HG02938 (cell line): ENCODE data around the gene ADGRA1.

Experiments
- ATAC-seq: cut with Tn5 transposase; IDR thresholded peaks from one replicate; pipeline ENCODE4 v1.9.1; 2021; ENCODE audit warnings: mild to moderate bottlenecking, moderate library complexity; ENCODE audit not compliant: unreplicated experiment

ADGRA1 gene

DNA sequence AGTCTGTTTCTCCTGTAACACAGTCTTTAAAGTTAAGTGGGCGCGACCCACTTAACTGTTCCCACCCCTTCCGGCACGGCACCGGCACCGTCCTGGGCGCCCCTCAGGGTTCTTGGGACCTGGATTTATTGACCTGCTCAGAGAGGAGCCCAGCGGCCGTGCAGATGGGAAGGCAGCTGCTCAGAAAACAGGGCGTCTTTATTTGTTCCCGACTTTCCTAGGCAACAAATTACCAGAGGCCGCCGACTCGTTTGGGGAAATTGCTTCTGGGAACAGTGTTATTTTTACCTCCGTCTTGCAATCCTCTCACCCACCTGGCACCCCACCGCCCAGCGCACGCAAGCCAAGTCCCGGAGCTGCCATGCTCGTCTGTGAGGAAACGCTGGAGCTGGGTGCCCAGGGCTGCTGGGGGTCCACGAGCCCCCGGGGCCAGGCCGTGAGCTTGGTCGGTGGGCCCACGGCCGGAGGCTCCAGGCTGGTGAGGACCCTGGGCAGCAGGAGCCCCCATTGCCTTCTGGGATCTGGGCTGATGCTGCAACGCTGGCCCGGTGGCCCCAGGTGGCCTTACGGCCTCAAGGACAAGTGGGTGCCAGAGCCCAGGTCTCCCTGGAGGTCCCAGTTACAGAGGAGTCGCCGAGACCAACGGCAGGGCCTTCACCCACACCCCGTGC lies 14.9 kb upstream of the ADGRA1 start:
- ATAC-seq = no peak

DNA sequence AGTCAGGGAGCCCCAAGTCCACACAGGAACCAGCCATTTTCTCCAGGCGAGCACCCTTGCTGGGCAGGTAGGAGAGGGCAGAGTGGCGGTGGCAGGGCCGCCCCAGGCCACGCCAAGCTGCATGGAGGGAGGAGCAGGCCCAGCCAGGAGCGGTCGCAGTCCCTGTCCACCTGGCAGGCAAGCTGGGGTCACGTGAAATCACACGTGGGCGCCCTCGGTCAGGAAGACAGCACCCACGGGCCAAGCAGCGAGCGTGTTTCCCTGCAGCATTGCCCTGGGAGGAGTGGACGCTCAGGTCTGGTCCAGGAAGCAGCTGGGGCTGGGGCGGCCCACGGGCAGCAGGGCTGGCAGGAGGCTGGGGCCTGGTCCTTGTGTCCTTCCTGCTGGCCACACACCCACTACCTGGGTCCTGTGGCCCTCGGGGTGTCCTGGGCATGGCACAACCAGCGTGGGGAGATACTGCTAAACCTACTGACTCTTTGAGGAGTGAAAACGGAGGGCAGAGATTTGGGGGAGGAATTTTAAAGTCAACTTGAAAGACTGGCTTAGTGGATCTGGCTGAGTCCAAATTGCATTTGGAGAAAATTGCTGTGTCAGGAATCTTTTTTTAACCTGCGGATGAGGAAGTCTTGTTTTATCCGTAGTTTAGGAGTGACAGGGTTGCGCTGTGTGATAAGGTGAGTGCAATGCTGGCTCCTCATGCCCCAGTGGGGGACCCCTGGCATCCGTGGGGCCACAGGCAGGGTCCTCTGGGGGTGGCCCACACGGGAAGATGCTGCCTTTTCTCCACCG lies 12.2 kb upstream of the ADGRA1 start:
- no peak for ATAC-seq

GRCh38 chr10:133076274-133077038 lies 11.3 kb upstream of the ADGRA1 start:
- ATAC-seq = no peak

DNA sequence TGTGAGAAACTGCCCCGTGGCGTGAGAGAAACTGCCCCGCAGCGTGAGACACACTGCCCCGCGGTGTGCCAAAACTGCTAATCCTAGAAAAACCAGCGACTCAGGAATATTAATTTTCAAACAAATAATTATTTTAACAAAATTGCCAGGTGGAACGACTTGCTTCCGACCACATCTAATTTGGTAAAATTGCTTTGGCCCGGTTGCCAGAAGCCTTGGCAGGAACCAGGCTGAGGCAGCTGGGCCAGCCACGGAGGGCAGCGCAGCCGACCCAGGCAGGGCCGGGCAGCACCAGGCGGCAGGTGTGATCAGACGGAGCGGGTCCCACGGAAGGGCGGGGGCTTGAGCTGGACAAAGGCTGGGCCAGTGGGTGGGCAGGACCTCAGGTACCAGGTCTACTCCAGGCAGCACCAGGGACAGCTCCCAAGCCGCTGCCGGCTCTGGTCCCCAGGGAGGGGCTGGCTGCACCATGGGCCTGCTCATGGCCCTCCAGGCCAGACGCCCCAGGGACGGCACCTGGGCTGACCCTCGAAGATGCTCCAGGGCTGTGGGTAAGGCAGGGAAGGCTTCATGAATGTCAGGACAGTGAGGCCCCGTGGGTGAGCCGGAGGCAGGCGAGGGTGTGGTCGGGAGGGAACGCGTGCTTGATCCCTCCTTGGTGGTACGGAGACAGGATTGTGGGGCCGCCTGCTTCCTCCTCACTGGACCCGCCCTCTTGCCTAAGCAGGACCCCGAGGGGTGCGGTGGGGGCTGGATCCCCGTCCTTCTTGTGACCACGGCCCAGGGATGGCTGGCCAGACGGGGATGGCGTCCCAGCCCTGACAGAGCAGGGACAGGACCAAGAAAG lies 7.7 kb upstream of the ADGRA1 start:
- ATAC-seq = no peak

DNA sequence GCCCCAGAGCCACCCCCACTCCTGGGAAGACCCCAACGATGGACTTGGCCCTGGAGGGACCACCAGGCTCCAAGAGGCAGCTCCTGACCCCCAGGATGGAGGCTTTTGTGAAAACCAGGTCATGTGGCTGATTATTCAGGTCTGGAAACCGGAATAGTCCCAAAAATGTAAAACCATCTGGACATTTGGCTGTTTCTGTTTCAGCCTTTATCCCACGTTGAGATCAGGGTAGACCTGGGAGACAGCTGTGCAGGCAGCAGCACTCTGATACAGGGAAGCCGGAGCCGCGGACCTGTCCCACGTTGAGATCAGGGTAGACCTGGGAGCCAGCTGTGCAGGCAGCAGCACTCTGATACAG lies 7.1 kb upstream of the ADGRA1 start:
- no peak for ATAC-seq

DNA sequence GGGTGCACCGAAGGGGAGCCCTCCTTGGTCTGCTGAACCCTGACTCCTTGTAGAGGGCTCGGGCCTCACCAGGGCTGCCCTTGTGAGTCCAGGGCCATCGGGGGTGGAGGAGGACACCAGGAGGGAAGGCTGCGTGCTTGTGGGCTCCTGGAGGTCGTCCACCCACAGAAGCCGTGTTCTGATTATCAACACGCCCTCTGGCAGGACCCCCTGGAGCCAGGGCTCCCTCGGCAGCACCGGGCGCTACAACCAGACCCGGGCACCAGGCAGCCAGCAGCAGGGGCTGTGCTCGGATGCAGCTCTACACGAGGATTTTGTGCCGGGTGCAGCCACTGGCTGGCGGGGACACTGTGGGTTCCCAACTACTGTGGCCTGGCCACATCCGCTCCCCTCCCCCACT lies 6.1 kb upstream of the ADGRA1 start:
- ATAC-seq = no peak

DNA sequence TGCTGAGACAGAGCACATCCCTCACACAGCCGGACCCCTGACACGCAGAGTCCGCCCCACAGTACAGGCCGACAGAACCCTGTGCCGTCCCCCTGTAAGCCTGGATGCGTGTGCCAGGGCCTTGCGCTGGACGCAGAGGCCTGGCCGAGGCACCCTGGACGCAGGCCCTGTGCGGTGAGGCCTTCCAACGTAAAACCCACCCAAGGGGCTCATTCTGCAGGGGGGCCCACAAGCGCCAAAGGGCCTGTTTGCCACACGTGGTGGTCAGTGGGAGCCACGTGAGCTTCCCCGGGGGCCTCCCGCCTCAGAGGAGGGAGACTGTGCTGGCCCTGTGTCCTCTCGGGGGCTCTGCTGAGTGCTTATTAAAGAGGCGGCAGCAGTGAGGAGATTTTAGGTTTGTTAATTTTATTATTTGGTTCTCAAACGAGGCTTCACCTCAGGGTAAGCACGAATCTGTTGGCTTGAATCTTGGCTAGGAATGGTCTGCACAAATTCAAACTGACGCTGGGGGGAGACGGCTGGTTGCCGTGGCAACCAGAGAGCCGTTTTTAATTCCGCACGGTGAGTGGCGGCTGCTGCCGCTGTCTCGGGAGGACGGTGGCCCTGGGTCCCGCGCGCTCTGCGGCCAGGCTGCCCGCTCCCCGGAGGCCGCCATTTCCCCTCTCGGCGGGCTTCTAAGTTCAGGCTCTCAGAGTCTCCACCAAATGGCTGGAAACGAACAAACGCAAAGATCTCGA lies 4.9 kb upstream of the ADGRA1 start:
- no peak for ATAC-seq

- ATAC-seq = no peak
Measured at GRCh38 chr10:133083422-133084100, 4.2 kb upstream of the ADGRA1 start.

GRCh38 chr10:133084491-133084890 lies 3.2 kb upstream of the ADGRA1 start:
- no peak for ATAC-seq

DNA sequence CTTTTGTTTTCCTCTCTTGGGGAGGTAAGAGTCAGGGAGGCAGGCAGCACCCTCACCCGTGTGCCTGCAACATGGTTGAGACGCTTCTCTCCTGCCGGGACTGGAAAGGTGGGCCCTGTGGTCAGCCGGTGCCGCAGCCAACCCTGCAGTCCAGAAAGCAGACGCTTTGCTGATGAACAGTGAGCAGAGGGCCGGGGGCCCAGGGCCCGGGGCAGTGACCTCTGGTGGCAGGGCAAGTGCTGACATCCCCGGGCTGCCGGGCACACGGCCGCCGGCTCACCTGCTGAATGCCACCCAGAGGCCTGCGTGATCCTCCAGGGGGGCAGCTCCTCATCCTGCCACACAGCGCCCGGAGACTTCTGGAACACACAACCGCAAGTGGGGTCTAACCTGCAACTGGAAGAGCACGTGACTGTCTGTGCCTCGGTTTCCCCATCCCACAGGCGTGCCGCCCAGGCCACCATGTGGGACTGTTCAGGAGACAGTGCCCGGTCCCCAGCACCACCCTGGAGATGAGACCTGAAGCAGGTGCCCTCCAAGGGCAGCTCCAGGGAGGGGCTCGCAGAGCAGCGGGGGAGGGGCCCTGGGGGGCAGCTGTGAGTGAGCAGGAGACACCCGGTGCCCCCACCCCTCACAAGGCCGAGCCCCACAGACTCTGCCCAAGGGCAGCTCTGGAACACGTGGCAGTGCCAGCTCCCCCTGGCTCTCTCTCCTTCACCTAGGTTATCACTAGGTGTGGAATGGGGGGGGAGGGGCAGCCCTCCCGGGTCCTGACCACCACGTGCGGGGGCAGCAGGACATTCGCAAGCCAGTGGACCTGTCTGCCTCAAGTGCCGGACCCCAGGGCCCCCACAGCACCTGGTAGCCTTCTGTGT lies 2.2 kb upstream of the ADGRA1 start:
- no peak for ATAC-seq

DNA sequence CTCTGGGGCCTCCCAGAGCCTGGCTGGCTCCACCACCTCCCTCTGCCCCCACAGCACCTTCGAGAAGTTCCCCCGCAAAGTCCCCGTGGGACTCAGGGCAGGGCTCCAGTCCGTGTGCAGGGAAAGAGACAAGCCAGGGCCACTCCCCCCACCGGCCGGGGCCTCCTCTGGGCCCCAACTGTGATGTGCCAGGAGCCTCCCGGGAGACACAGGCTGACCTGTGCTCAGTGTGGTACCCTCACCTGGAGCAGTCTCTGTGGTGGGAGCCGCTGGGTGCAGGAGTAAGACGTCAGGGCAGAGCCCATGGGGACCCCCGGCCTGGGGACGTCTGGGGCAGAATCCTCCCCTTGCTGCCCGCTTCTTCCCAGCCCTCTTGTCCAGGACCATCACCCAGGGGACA lies 1.5 kb upstream of the ADGRA1 start:
- no peak for ATAC-seq

GRCh38 chr10:133087045-133087678 lies 562 bp upstream of the ADGRA1 start:
- ATAC-seq = no peak

DNA sequence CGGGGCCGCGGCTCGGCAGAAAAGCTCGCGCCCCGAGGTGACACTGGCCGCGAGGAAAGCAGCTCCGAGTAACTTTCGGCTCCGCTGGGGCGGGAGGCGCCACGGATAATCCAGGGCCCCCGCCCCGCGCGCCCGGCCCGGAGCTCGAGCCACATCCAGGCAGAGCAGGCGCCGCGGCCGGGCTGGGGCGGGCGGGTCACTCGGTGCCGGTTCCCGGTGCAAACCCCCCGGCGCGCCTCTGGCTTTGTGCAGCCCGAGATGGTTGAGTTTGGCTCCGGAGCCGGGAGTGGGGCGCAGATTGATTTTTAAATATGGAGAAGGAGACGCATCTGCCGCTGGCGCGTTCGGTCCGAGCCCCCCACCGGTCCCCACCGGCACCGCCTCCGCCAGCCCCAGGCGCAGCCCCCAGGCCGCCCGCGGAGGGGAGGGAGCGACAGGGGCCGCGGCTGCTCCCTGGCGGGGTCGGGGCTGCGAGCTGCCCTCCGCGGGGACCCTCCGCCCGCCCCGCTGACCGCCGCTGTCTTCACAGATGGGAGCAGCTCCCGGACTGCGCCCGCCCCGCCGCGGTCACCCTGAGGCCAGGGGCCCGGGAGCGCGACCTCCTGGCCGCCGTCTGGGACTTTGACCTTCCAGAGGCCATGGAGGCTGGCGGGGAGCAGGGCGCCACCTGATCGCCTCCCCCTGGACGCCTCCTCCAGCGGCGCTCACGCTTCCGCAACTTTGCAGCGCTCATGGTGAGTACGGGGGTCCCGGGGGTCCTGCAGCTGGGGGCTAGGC lies 643 bp downstream of the ADGRA1 start:
- ATAC-seq = no peak

DNA sequence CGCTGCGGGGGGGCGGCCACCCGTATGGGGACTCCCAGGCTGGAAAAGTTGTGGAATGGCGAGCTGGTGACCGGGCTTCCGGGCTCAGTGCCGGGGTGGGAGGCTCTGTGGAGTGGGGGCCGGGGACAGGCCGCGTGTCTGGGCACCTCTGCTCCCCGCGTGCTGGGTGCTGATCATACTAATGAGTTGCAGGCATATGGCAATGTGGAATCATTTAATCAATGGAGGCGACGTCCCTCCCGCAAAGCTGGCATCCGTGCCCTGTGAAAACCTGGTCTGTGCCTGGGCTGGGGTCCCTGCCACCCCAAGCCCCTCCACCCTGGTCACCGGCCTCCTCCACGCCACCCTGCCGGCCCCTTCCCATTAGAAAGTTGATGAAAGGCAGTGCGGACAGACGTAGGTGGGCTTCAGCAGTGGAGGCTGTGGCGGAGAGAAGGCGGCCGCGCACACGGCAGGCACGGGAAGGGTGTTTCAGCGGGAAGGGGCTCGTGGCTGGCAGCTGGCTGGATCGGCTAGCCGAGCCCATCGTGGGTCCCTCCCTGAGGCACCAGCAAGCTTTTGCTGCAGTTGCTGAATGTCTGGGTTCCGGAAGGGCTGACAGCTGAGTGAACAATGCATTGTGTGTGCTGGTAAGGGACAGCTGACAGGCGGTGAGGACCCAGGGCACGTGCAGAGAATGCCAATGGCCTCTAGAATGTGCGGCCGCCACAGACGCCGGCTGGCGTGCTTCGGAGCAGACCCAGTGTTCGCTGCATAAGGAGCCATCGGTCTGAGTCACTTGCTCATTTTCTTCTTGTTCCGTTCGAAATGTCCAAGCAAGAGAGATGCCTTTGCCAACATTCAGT lies 1.5 kb downstream of the ADGRA1 start:
- no peak for ATAC-seq

GRCh38 chr10:133090101-133090500 lies 2.4 kb downstream of the ADGRA1 start:
- no peak for ATAC-seq

- ATAC-seq = no peak
Measured at GRCh38 chr10:133090654-133091053, 2.9 kb downstream of the ADGRA1 start.

DNA sequence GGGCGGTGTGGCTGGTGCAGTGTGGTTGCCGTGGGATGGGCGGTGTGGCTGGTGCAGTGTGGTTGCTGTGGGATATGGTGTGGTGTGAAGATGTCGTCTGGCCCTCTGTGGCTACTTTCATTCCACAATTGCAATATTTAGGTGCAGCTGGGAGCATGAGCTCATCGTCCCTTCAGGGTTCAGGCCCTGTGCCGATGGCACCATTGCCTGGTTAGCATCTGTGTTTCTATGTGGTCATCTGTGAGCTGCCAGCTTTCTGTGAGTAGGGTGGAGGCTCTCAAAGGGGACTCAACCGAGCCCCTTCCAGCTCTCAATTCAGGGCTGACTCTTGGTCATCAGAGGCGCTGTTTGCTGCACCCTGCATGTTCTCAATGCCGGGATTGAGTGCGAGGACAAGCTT lies 3.6 kb downstream of the ADGRA1 start:
- ATAC-seq = no peak
